BJ (cell line): ENCODE measurements around the gene MYDGF. TPM values are rescaled to one million over a fixed set of nuclear protein-coding genes. Genes with fewer than 3 reads are reported as not detected.
A peak's percentile ranks its signal among the peaks of the same experiment; 100 is the strongest.

Experiments
- CTCF ChIA-PET: fragments of 350-600 bp; formaldehyde crosslinking; extraction: SDS; loops from one replicate; lab custom pipeline; 2021; ENCODE audit warnings: antibody characterized with exemption, inconsistent platforms; lab: Yijun Ruan, JAX
- POLR2A ChIA-PET: fragments of 300-600 bp; sonication (Branson Sonifier 250); formaldehyde crosslinking; extraction: SDS; loops from one replicate; lab custom pipeline; 2021; ENCODE audit warnings: antibody characterized with exemption; lab: Charles Lee
- DNase-seq: peaks from one replicate; pipeline ENCODE4 v3.0.0-alpha.2; 2011; ENCODE audit warnings: low read depth
- H3K27me3 ChIP-seq: 2 replicates; pipeline ENCODE4 v1.6.0; 2011; ENCODE audit warnings: low read length; ENCODE audit not compliant: control insufficient read depth, insufficient read depth
- H3K36me3 ChIP-seq: 2 replicates; pipeline ENCODE4 v1.5.1; 2011; ENCODE audit warnings: low read length; ENCODE audit not compliant: control insufficient read depth, insufficient read depth
- H3K4me3 ChIP-seq: 2 replicates; pipeline ENCODE4 v1.5.1; 2011; ENCODE audit warnings: low read depth, mild to moderate bottlenecking, control low read depth, low read length
- CTCF ChIP-seq: IDR thresholded peaks from 2 replicates; pipeline ENCODE4 v1.5.1; 2011; ENCODE audit warnings: low read depth, mild to moderate bottlenecking, control low read depth, inconsistent platforms, low read length, moderate library complexity; ENCODE audit not compliant: insufficient read depth
- polyA plus RNA-seq: library from polyadenylated mRNA; depleted of rRNA; stranded (reverse); fragments of >200 nt; gene quantifications from 2 replicates; pipeline ENCODE4 v1.2.3, GENCODE V29; 2011

Gene MYDGF
- polyA plus RNA-seq, 1 experiment, result 222 TPM

- Histone ChIP-seq H3K36me3 (no peaks in the 10 kb centered on the region), H3K27me3 (0 out of 2 replicates have a peak, but pooled peaks cover 1% of the 10 kb centered on the region), H3K4me3 (no peak overlapping the region)
- peak; percentile 47 for TF ChIP-seq CTCF
- CTCF ChIA-PET, result interaction anchor here (0.6 to 5.2 kb wide), 7 partner anchors 9 to 528 kb away, joined by 3 to 23 read pairs (median 3); no protein-coding TSS in a partner anchor
- POLR2A ChIA-PET, result no interaction called here
- DNase-seq, result no peak
Measured at GRCh38 chr19:4624733-4625362, 45.3 kb downstream of the MYDGF start.

- POLR2A ChIA-PET, result no interaction called here
- DNase-seq, result no peak
- no peak overlapping the region for H3K4me3 ChIP-seq
- no peak for TF ChIP-seq CTCF
- 0 out of 2 replicates have a peak, but pooled peaks cover 1% of the 10 kb centered on the region for H3K27me3 ChIP-seq
- H3K36me3 ChIP-seq, result no peaks in the 10 kb centered on the region
- CTCF ChIA-PET, result interaction anchor here (0.7 to 5.2 kb wide), 6 partner anchors 9 to 108 kb away, joined by 3 to 23 read pairs (median 4); no protein-coding TSS in a partner anchor
Measured at GRCh38 chr19:4624301-4624700, 45.8 kb downstream of the MYDGF start.

- POLR2A ChIA-PET, result no interaction called here
- no peak for DNase-seq
- CTCF ChIA-PET, result interaction anchor here (0.6 to 5.2 kb wide), 5 partner anchors 11 to 98 kb away, joined by 3 to 23 read pairs (median 4); no protein-coding TSS in a partner anchor
- Histone ChIP-seq H3K36me3 (no peaks in the 10 kb centered on the region), H3K27me3 (peaks cover 3% of the 10 kb centered on the region; the same call in 1 of the 2 replicates), H3K4me3 (no peak overlapping the region)
- 0 out of 2 replicates have a peak, but pooled peaks have one; percentile 10 for TF ChIP-seq CTCF
Measured at GRCh38 chr19:4622695-4623421, 47.3 kb downstream of the MYDGF start.

GRCh38 chr19:4620675-4621074, 49.5 kb downstream of the MYDGF start:
- ChIA-PET POLR2A (no interaction called here), CTCF (interaction anchor here (1.3 to 1.5 kb wide), 3 partner anchors 12 to 33 kb away, joined by 4 to 10 read pairs (median 8); no protein-coding TSS in a partner anchor)
- TF ChIP-seq CTCF, result no peak
- DNase-seq, result no peak
- H3K27me3 ChIP-seq, result peaks cover 7% of the 10 kb centered on the region; the same call in 1 of the 2 replicates
- H3K36me3 ChIP-seq, result no peaks in the 10 kb centered on the region
- no peak overlapping the region for H3K4me3 ChIP-seq
